NCI-H446 treated with DMSO at 0.1 percent for 48 hours (cell line): ENCODE measurements around the gene FGF14.
"Not testable (repeated sequence)": the region's sequence is repeated elsewhere in the genome, so short reads cannot be mapped to it uniquely, and the experiment has no call there.

Source experiments
- DNase-seq: peaks from one replicate; lab custom pipeline; 2025; lab: John Stamatoyannopoulos, UW

Gene FGF14

DNA sequence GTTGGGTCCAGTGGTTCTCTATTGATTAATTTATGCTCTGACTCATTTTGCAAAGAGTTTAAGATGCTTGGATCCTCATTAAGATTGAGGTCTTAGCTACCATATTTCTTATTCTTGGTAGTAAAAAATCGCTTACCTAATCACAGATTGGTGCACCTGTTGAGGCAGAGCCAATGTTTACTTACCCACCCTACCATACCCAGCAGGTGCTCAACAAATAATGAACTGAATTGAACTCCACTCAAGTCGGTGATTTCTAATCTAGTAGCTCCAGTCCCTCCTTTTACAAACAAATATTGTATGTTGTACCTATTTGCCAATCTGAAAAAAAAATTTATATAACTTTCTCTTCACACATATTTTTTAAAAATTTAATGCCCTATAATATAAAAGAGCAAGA lies 361.0 kb downstream of the FGF14 start:
- DNase-seq, result no peak

DNA sequence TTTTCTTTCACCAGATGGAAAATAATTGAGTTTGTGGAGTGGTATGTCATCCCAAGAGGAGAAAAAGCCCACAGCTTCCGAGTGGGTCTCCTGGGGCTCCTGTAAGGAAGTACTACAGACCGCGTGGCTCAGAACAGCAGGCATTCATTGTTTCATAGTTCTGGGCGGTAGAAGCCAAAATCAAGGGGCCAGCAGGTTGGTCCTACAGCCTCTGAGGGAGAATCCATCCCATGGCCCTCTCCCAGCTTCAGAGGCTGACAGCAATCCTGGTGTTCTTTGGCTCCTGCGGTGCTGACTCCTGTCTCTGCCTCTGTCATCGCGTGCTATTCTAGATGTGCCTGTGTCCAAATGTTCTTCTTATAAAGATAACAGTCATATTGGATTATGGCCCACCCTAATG lies 362.6 kb downstream of the FGF14 start:
- DNase-seq, result no peak

DNA sequence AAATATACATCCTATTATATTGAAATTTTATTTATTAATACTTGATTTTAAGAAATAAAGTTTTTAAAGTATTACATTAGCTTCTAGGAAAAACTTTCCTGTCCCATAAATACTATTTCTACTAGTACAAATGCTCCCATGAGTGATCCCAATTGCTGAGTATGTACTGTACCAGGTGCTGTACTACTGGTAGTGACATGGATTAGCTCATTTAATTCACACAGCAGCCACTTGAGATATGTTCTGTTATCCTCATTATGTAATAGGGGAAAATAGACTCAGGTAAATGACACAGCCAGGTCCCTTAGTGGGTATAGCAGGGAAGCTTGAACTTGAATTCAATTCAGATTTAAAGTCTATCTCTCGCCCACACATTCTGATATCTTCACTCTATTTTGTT lies 363.1 kb downstream of the FGF14 start:
- DNase-seq, result no peak

DNA sequence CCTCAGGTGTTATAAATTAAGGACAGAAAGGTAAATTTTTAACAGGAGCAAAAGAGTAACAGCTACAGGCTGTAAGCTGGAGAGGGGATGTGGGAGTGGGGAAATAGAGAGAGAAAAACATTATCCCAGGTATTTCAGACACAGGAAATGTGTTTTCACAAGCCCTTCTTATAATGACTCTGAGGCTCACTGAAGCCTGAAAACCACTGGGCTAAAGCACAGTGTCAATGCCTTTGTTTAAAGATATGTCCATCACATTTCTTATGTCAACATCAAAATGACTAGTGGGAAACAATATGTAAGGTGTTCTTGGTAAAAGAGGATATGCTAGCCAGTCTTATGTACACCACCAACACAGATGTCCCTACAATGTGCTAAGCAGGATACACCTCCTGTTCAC lies 365.9 kb downstream of the FGF14 start:
- DNase-seq, result no peak

DNA sequence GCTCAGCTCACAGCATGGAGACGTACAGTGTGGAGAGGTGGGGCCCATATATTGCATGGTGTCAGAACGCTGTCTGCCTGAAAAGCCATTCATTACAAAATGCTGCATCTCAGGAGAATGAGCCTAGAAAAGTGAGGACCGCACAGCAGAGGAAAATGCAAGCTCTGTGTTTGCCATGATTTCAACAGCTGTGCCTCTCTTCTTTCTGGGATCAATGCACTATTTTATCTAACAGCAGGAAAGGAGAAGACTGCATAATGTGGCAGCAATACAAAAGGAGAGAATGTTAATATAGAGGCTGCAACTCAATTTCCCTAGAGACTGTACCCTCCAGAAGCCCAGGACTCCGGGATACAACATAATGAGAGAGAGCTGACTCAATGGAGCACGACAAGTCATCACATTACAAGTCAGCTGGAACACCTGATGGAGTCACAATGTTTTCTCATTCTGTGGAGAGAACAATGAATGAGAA lies 368.0 kb downstream of the FGF14 start:
- no peak for DNase-seq

DNA sequence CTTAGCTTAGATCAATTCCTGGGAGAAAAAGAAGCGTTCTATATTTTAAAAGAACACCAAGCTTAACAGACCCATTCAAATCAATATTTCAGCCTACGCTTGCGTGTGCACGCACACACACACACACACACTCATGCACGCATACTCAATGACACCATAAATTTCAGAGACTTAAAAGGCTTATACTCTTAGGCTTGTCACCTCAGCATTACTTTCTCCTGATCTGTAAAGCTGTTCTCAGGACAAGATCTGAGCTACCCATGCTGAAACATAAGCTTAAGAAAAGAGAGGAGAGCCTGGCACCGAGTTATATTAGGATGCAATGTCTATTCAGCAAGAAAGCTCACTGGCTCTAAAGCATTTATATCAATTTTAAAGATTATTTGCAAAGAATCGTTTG lies 368.5 kb downstream of the FGF14 start:
- DNase-seq, result no peak

DNA sequence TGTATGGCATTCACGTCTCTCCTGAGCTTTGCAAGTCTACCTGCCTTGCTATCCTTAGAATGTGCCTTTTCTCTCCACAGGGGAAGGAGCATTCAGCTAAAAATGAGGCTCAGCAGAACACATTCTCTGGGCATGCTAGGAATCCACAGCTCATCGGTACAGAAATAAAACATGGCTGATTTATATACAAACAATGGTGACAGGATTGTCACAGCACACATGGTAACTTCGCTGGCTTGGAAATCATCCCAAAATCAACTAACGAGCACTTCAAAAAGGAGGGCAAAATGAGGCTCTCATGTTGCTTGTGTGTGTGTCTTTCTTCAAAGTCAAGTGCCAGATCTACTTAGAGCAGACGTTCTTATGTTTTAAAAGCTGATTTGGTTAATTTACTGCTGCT lies 373.0 kb downstream of the FGF14 start:
- DNase-seq, result no peak

DNA sequence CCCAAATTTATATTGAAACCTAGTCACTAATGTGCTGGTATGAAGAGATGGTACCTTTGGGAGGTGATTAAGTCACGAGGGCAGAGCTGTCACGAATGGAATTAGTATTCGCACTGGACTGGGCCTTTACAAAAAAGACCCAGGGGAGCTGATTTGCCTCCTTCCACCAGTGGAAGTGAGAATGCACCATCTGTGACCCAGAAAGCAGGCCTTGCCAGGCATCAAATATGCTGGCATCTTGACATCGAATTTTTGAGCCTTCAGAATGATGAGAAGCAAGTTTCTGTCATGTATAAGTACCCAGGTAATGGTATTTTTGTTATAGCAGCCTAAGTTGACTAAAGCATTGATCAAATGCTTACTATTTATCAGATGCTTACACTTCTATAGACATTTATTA lies 373.6 kb downstream of the FGF14 start:
- DNase-seq, result no peak

DNA sequence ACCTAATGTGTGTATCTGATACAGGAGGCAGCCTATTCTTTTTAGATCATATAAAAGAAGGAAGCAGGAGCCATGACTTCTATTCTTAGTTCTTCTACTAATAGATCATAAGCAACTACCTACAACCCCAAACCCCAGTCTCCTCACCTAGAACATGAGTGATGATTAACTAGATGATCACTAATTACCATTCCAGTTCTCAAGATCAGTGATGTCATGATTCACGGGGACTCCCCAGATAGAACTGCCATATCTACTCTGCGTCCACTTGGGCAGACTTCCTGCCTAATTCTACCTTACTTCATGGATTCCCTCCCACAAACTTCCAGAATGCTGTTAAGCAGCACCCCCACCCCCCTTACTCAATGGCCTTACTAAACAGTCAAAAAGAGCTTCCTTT lies 380.1 kb downstream of the FGF14 start:
- no peak for DNase-seq

DNA sequence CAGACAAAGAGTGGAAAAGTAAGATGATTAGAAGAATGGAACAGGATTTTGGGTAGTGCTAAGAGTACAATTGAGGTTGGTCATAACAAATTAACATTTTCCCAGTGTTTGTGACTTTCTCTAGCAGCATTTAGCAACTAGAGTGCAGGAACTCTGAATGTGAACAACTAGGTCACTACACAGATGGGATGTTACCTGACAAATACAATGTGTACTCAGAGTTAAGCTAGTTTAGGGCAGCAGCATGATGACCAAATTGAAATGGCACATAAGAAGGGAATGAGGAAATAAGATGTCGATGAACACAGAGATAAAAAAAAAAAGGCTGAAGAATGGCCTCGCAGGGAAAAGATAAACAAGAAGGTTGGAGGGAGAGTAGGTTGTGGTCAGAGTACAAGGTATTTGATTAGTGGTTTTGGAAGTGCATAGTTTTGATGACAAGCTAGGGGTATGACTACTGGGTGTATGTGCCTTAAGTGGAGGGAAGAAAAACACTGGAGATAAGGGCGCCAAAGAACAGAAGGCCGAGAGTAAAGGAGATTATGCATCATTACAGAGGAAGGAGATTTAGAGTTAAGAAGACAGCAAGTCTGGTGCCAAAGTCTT lies 381.1 kb downstream of the FGF14 start:
- no peak for DNase-seq

DNA sequence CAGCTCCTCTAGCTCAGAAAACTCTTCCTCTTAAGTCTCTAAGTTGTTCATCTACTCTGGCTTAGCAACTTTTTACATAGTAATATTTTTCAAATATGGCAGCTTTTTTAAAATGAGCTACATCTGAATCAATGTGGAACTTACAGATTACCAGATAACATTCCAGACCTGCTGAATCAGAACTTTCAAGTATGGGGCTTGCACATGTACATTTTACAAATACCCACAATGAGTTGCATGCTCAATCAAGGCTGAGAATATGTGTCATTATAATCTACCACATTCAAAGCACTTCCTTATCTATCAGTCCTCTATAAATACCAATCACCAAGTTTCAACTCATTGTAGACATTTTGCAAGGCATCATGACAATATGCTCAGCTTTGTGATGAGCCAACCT lies 383.1 kb downstream of the FGF14 start:
- no peak for DNase-seq

DNA sequence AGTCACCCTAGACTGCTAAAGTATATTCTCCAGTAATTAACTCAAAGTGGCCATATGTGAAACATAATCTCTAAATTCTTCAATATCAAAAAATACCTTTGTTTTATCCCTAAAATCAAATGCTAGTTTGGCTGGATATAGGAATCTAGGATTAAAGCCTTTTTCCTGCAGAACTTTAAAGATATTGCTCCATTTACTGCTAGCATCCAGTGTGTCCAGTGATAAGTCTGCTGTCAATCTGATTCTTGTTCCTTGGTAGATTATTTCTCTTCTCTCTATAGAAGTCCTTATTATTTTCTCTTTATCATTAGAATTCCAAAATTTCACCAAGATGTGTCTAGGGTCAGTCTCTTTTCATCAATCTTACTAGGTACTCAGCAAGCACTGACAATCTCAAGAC lies 384.6 kb downstream of the FGF14 start:
- no peak for DNase-seq

DNA sequence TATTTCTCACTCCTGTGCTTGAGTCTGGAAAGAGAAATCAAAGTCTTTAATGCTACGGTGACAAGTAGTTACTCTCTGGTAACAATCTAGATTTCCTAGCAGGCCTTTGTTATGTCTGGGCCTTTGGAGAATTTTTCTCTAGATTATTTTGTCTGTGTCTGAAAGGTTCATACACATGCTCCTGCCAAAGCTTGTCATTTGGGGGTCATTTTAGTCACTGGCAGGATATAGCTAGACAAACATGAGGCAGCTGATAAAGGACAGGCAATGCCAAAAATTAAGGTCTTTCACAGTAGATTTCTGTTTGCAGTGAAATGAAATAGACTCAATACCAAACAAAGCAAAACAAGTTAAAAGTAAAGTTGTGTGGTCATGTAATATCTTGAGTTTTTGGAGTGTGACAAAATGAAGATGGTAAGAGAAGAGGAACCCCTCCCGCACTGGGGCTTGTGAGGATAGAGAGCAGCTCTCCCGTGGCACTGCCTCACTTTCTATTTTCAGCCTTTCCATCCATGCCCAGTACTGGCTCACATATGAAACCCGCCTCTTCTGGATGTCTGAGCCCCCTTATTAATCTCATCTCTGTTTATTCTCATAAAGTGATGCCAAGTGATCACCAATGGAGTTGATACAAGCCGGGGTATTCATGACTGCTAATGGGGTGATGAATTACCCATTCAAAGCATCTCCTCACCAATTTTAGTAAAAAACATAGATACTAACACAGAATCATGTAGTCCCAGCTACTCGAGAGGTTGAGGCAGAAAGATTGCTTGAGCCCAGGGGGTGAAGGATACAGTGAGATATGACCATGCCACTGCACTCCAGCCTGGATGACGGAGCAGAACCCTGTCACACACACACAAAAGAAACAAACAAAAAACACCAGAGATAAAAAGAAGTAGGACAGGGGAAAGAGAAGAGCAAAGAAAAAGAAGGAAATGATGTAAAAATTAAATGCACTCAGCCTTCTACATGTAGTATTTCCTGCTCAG lies 389.3 kb downstream of the FGF14 start:
- DNase-seq, result no peak

DNA sequence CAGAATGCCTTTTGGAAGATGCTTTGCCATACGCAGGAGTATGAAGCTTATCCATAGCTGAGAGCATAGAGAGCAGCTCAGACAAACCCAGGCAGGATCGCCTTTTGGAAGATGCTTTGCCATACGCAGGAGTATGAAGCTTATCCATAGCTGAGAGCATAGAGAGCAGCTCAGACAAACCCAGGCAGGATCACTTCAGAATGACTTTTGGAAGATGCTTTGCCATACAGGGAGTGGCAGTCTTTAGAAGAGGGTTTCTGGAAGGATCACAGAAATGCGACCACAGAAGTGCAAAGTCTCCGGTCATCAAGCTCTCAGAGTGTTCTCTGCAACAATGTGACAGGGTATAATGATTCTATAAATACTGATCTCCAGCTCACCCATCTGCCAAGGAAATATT lies 390.4 kb downstream of the FGF14 start:
- not testable (repeated sequence) for DNase-seq

DNA sequence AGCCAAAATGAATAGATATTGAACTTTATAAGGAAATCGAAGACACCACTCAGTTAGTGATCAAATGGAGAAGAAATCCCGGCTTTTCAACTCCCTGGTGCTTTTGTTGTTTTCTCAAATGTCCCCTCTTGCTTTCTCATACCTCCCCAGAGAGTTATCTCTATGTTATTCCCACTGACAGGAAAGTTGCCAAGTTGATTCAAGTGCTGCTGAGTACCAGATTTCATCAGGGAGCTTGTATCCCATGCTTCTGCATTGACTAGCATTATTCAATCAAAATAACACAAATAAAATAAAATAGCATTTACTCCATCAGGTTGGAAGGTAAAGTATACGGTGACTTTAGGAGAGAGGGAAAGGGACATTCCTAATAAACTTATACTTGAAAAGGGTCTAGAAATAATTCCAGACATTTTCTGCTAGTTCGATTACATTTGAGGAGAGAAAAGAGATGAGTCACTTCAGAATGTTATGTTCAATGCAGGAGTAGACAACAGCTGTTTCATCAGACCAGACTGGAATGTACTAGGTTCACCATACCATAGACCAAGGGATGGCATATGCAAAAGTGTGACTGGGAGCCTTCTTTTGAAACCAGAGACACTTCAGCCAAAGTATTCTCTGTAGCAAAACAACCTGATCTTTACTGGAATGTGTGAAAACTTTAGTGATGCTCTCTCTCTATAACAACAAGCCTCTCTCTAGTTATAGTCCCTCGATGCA lies 397.8 kb downstream of the FGF14 start:
- DNase-seq, result no peak

DNA sequence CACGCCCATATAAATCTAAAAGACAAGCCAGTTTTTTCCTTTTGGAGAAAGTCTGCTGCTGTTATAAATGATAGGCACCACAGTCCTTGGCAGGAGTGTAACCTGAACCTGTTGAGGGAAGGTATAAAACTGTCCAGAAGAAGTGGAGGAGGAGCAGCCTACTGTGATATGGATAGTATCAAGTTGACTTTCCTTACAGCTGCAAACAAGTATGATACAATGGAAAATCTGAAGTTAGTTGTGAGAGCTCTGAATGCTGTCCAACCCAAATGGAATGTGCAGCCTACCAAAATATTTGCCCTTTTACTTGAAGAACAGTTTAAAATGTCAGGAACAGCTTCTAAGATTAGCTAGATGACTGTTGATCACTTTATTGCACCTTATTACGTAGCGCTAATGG lies 399.6 kb downstream of the FGF14 start:
- no peak for DNase-seq

DNA sequence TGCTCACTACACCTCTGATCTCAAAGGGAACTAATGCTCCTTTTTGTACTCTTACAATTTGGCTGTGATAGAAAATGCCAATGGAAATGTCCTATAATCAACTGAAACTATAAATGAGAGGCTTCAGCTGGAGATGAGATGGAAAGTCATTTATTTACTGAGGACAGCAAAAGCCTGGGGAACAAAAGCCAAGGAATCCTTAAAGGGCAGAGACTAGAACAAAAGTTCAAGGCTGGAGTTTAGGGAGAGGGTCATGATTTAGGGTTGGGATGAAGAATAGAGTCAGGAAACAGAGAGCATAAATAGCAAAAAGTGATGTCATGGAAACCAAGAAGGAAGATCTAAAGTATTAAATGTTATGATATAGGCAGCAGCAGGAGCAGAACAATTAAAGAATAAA lies 401.1 kb downstream of the FGF14 start:
- DNase-seq, result no peak

DNA sequence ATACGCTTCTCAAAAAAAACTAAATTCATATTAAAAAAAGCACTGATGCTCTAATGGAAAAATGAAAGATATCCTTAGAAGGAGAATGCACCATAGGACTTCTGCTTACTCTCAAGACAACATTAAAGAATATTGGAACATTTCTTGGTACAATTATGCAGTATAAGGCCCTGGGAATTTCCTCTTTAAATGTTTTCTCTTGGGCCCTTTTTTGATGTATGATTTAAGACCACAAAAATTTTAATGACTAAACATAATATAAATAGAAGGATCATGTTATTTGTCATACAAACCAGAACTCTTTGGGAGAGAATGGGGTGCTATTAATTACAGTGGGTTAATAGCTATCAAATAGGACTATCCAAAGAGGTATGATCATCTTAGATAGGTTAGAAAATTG lies 403.7 kb downstream of the FGF14 start:
- DNase-seq, result no peak

DNA sequence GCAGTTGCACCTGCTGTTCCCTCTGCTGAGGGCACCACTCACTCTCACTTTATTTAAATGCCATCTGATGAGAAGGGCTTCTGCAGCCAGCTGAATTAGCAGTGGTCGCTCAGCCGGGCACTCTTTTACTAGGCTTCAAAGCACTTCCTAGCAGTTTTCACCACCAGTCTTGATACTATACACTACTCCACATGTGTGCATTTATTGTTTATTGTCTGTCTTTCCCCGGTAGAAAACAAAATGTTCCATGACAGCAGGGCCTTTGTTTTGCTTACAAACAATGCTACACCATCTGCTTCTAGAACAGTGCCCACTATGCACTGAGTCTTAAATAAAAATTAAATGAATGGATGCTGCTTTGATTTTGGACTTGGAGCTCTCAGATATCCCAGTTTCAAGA lies 404.9 kb downstream of the FGF14 start:
- no peak for DNase-seq

DNA sequence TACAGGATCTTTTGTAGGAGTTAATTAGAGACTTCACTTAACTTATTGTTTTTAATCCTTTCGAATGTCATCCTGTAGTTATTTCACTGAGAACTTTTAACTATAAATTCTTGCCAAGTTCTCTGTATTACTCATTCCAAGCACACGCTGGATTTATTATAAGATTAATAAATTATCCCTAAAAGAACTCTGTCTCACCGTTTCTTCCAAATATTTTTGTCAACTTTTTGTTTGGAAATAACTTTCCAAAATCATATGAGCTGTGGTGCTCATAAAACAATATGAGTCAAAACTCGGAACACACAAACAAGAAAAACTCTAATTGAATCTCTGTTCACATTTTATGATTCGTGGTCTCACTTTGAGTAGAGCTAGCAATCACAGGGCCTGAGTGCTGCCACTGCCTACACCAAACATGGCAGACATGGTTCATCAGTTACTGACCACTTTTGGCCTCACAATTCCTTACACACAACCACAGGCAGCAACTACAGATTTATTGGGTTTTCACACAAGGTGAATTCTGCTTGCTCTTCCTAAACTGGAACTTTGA lies 412.0 kb downstream of the FGF14 start:
- no peak for DNase-seq

DNA sequence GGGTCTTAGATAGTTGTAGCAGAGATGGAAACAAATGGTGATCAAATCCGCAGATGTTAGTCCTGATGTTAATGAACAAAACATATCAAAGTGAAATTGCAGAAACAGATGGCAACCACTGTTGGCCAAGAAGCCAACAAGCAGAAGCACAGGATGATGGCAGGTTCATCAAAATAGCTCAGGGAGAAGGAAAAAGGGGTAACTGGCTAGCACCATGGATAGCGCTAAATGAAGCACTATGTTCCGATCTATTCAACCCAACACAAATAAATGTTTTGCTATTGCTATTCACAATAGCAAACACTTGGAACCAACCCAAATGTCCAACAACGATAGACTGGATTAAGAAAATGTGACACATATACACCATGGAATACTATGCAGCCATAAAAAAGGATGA lies 413.7 kb downstream of the FGF14 start:
- DNase-seq, result no peak

DNA sequence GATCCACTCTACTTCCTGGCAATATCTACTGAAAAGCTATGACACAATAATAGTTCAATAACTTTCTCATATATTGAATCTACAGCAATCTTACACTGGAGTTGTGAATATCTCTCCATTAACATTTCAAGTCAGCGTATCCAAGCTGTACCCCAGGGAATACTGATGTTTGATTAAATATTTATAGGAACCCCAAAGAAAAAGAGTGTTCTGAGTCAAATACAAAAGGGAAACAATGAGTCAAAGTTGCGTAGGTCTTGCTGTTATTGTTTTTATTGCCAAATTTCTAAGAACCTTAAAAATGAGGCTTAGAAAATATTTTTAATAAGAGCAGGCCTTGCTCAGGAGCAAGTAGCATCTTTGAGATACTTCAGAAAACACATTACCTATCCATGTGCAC lies 415.5 kb downstream of the FGF14 start:
- DNase-seq, result no peak

DNA sequence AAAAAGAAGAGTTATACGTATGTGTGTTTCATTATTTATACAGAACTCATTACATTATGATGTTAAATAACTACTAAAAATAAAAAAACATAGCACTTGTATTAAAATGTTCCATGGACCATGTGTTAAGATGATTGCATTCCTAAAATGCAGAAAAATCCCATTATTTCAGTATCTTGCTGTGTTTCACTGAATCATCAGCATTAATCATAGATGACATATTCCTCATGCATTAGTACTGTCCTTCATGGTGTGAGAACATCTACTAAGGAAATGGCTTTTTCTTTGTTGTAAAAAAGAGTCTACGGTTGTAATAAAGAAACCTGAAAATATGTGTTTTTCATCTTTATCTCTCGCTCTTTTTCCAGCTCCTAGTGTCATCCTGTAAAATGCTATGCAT lies 416.5 kb downstream of the FGF14 start:
- DNase-seq, result no peak
